Transverse colon (tissue), 4 donors: ENCODE data around the gene SLX4IP. TPM values are rescaled to one million over a fixed set of nuclear protein-coding genes. Genes with fewer than 3 reads are reported as not detected.
A peak's percentile ranks its signal among the peaks of the same experiment; 100 is the strongest.

Experiments used
- DNase-seq: peaks from one replicate; pipeline ENCODE4 v3.0.0-alpha.2; 2019
- H3K27ac ChIP-seq, 4 donors: fragments of 200-600 bp; sonication (generic); 2 replicates each; pipeline ENCODE4 v1.5.1; 2016 to 2018; ENCODE audit warnings: inconsistent platforms in 4 of 4
- H3K27me3 ChIP-seq: fragments of 200-600 bp; sonication (generic); 2 replicates; pipeline ENCODE4 v1.5.1; 2017; ENCODE audit warnings: inconsistent platforms
- H3K36me3 ChIP-seq, 4 donors: fragments of 200-600 bp; sonication (generic); 2 replicates each; pipeline ENCODE4 v1.5.1; 2017 to 2019; ENCODE audit warnings: inconsistent platforms in 4 of 4
- H3K4me1 ChIP-seq, 4 donors: fragments of 200-600 bp; sonication (generic); 2 replicates each; pipeline ENCODE4 v1.5.1; 2017 to 2020; ENCODE audit warnings: inconsistent platforms in 4 of 4
- H3K4me3 ChIP-seq, 4 donors: fragments of 200-600 bp; sonication (generic); 1 replicate in 1 of 4; 2 replicates in 3 of 4; pipeline versions ENCODE4 v1.5.1 to v1.6.1; 2017 to 2019; ENCODE audit warnings: inconsistent platforms in 4 of 4
- H3K9me3 ChIP-seq, 2 donors: fragments of 200-600 bp; sonication (generic); 2 replicates each; pipeline ENCODE4 v1.5.1; 2017 to 2019; ENCODE audit warnings: inconsistent platforms in 2 of 2
- CTCF ChIP-seq, 5 experiments: fragments of 200-600 bp in 3 of 5; fragments of 450-650 bp in 2 of 5; sonication (generic) in 3 of 5; IDR thresholded peaks; 1 replicate in 2 of 5; 2 replicates in 3 of 5; pipeline ENCODE4 v1.5.1; 2016 to 2017; ENCODE audit warnings: antibody characterized with exemption in 5 of 5, inconsistent platforms in 3 of 5, mild to moderate bottlenecking in 2 of 5, moderate library complexity in 1 of 5
- EP300 ChIP-seq: sonication (generic); formaldehyde crosslinking; IDR thresholded peaks from one replicate; pipeline ENCODE4 v1.6.1; 2017; ENCODE audit warnings: antibody characterized with exemption, low read depth
- POLR2A ChIP-seq: fragments of 450-650 bp; IDR thresholded peaks from one replicate; pipeline ENCODE4 v1.6.1; 2016; ENCODE audit warnings: antibody characterized with exemption, mild to moderate bottlenecking, moderate library complexity
- POLR2AphosphoS5 ChIP-seq, 3 donors: sonication (generic); formaldehyde crosslinking; IDR thresholded peaks; one replicate each; pipeline ENCODE4 v1.6.1; 2016; ENCODE audit warnings: antibody characterized with exemption in 3 of 3
- WGBS, 2 donors: methylation state at CpG; one replicate each; pipeline ENCODE4 v1.1.5; 2018; ENCODE audit warnings: low coverage in 1 of 2; 5-methylcytosine and 5-hydroxymethylcytosine counted together
- in situ Hi-C, 4 donors: fragments of 200-750 bp; cut with MboI; loops; one replicate each; pipeline versions ENCODE4 v1.15.0 to v1.15.1; 2017; ENCODE audit warnings: low sequenced_read_pairs in 3 of 4, low pct_ligation_motif_present in 1 of 4, low pct_unique_long_range_greater_than_20kb in 1 of 4
- intact Hi-C: fragments of 100-400 bp; cut with DNase I; formaldehyde crosslinking; loops from one replicate; pipeline ENCODE4 v1.15.1; 2023; ENCODE audit warnings: low total_unique reads
- total RNA-seq, 4 donors: library from RNA; depleted of rRNA; stranded (reverse); fragments of >200 nt; gene quantifications; one replicate each; pipeline ENCODE4 v1.1.0, GENCODE V29; 2016

SLX4IP gene
- total RNA-seq, 4 donors from 2014 or later, result 5.4 to 8.4 (median 7.5) TPM

- in situ Hi-C loops, result no loop called here
Measured at GRCh38 chr20:10522328-10522727, 87.2 kb downstream of the SLX4IP start.

GRCh38 chr20:10523443-10523842, 88.3 kb downstream of the SLX4IP start:
- Histone ChIP-seq H3K4me1 (peaks cover 2 to 28% (median 10%) of the 10 kb centered on the region in 4 donors), H3K27ac (peak overlapping the region; percentile 58 to 78 (median 68)), H3K4me3 (no peak overlapping the region), H3K9me3 (no peaks in the 10 kb centered on the region), H3K27me3 (no peaks in the 10 kb centered on the region), H3K36me3 (no peaks in the 10 kb centered on the region)
- intact Hi-C loops, result loop anchor here (2.0 kb wide), 1 partner anchor 47 kb away; no protein-coding TSS in a partner anchor
- DNase-seq, result no peak
- no peak for TF ChIP-seq POLR2AphosphoS5 (IDR thresholded peaks at IDR 0.05)
- WGBS, 2 donors, result 60 to 80% methylated on average over 3 to 5 of the region's 5 CpGs
- in situ Hi-C loops, result no loop called here

More at GRCh38 chr20:10522328-10522727, 87.2 kb downstream of the SLX4IP start:
- no peak for DNase-seq
- Histone ChIP-seq H3K4me3 (no peak overlapping the region), H3K9me3 (no peaks in the 10 kb centered on the region), H3K27ac (peak overlapping the region in 1 of 4 donors; percentile 78), H3K36me3 (no peaks in the 10 kb centered on the region), H3K27me3 (no peaks in the 10 kb centered on the region), H3K4me1 (peaks cover 2 to 28% (median 10%) of the 10 kb centered on the region in 4 donors)
- TF ChIP-seq POLR2AphosphoS5 (IDR thresholded peaks at IDR 0.05) (no peak), CTCF (IDR thresholded peaks at IDR 0.05) (no peak), EP300 (no peak), POLR2A (no peak)
- 78 to 86% methylated on average over 6 to 8 of the region's 8 CpGs for WGBS, 2 donors
- intact Hi-C loops, result loop anchor here (2.0 kb wide), 1 partner anchor 48 kb away; no protein-coding TSS in a partner anchor

- 60 to 61% methylated on average over 4 to 10 of the region's 10 CpGs for WGBS, 2 donors
- intact Hi-C loops, result no loop called here
- in situ Hi-C loops, result no loop called here
- H3K4me3 ChIP-seq, result no peak overlapping the region
- no peaks in the 10 kb centered on the region for H3K9me3 ChIP-seq
- TF ChIP-seq CTCF (IDR thresholded peaks at IDR 0.05) (no peak), POLR2AphosphoS5 (IDR thresholded peaks at IDR 0.05) (peak; percentile 64 to 73 (median 69)), POLR2A (no peak), EP300 (peak; percentile 68)
- H3K27me3 ChIP-seq, result no peaks in the 10 kb centered on the region
- DNase-seq, result peak; percentile 60
- peaks cover 2 to 27% (median 10%) of the 10 kb centered on the region in 4 donors for H3K4me1 ChIP-seq
- peak overlapping the region; percentile 58 to 78 (median 68) for H3K27ac ChIP-seq
- H3K36me3 ChIP-seq, result no peaks in the 10 kb centered on the region
Measured at GRCh38 chr20:10524034-10524476, 89.0 kb downstream of the SLX4IP start.

GRCh38 chr20:10524643-10525042, 89.5 kb downstream of the SLX4IP start:
- intact Hi-C loops, result no loop called here
- H3K27ac ChIP-seq, result peak overlapping the region; percentile 58 to 78 (median 68)
- in situ Hi-C loops, result no loop called here

More at GRCh38 chr20:10524643-10525042, 89.5 kb downstream of the SLX4IP start:
- Histone ChIP-seq H3K9me3 (no peaks in the 10 kb centered on the region), H3K4me3 (no peak overlapping the region), H3K4me1 (peaks cover 2 to 24% (median 10%) of the 10 kb centered on the region in 4 donors), H3K27me3 (no peaks in the 10 kb centered on the region), H3K36me3 (no peaks in the 10 kb centered on the region)
- no peak for TF ChIP-seq POLR2A
- no peak for TF ChIP-seq CTCF (IDR thresholded peaks at IDR 0.05)
- DNase-seq, result no peak
- WGBS, 2 donors, result 90 to 100% methylated on average over 3 to 4 of the region's 4 CpGs
